Left lung (tissue), 10 donors: ENCODE data around the gene NUTF2. TPM values are rescaled to one million over a fixed set of nuclear protein-coding genes. Genes with fewer than 3 reads are reported as not detected.
A peak's percentile ranks its signal among the peaks of the same experiment; 100 is the strongest.

Experiments used
- ATAC-seq: fragments of 200-7000 bp; cut with Tn5 transposase; one replicate; pipeline ENCODE4 v1.9.1; 2020; ENCODE audit warnings: moderate library complexity
- DNase-seq, 4 donors: peaks; one replicate each; pipeline ENCODE4 v3.0.0-alpha.2; 2013 to 2020
- H3K27ac ChIP-seq, 2 donors: fragments of 200-600 bp; sonication (generic) in 1 of 2; one replicate each; pipeline versions ENCODE4 v1.5.0 to v1.8.0; 2020 to 2021
- H3K27me3 ChIP-seq, 2 donors: fragments of 200-600 bp; sonication (generic) in 1 of 2; one replicate each; pipeline versions ENCODE4 v1.5.0 to v1.8.0; 2020 to 2021
- H3K36me3 ChIP-seq, 2 donors: fragments of 200-600 bp; sonication (generic) in 1 of 2; one replicate each; pipeline versions ENCODE4 v1.5.0 to v1.8.0; 2020 to 2021
- H3K4me1 ChIP-seq, 2 donors: fragments of 200-600 bp; one replicate each; pipeline ENCODE4 v1.8.0; 2021
- H3K4me3 ChIP-seq, 2 donors: fragments of 200-600 bp; sonication (generic) in 1 of 2; one replicate each; pipeline versions ENCODE4 v1.5.0 to v1.8.0; 2020 to 2021; ENCODE audit warnings: mild to moderate bottlenecking in 1 of 2
- H3K9me3 ChIP-seq, 2 donors: fragments of 200-600 bp; sonication (generic) in 1 of 2; one replicate each; pipeline versions ENCODE4 v1.5.0 to v1.8.0; 2020 to 2021
- CTCF ChIP-seq, 2 donors: fragments of 200-600 bp; sonication (generic) in 1 of 2; IDR thresholded peaks; one replicate each; pipeline versions ENCODE4 v1.5.0 to v1.8.0; 2021; ENCODE audit warnings: antibody characterized with exemption in 2 of 2
- intact Hi-C, 2 donors: fragments of 100-400 bp; cut with DNase I; formaldehyde crosslinking; loops; one replicate each; pipeline versions ENCODE4 v1.11.2 to v1.14.2; 2022
- polyA plus RNA-seq, 6 donors: library from polyadenylated mRNA; unstranded; fragments of 120-200 nt; gene quantifications; one replicate each; pipeline ENCODE4 v1.2.1, GENCODE V29; 2013; ENCODE audit not compliant: insufficient read length in 6 of 6
- total RNA-seq, 2 donors: library from RNA; stranded (reverse); fragmentation: NEBNext Ultra II Directional; extraction: Animal tissue kit (Norgen Biotek cat#: 25700); gene quantifications; one replicate each; pipeline ENCODE4 v1.2.1, GENCODE V29; 2021
- donor health status: DM: no; HTN: yes; CAD: no.
- donor health status: DM: no; HTN: no; CAD: no.

Gene NUTF2
- total and polyA plus RNA-seq, 8 donors: 91.5 to 123 (median 112) TPM

GRCh38 chr16:67885976-67886375 is 39.2 kb downstream of the NUTF2 start:
- H3K27me3 ChIP-seq: no peaks in the 10 kb centered on the region
- H3K27ac ChIP-seq: no peak overlapping the region
- no peaks in the 10 kb centered on the region for H3K9me3 ChIP-seq
- no peak overlapping the region for H3K4me3 ChIP-seq
- no peak for ATAC-seq
- intact Hi-C loops: no loop called here
- no peak for DNase-seq
- TF ChIP-seq CTCF (IDR thresholded peaks at IDR 0.05): no peak
- H3K4me1 ChIP-seq: peaks cover 0 to 12% of the 10 kb centered on the region in 2 donors
- peaks cover 0 to 61% of the 10 kb centered on the region in 2 donors for H3K36me3 ChIP-seq

- Histone ChIP-seq H3K9me3 (no peaks in the 10 kb centered on the region), H3K27me3 (no peaks in the 10 kb centered on the region), H3K36me3 (peaks cover 0 to 57% of the 10 kb centered on the region in 2 donors), H3K27ac (no peak overlapping the region), H3K4me3 (no peak overlapping the region), H3K4me1 (peaks cover 0 to 12% of the 10 kb centered on the region in 2 donors)
- intact Hi-C loops: no loop called here
- ATAC-seq: peak; percentile 73
- peak in 3 of 4 donors; percentile 17 to 78 (median 73) for DNase-seq
- no peak for TF ChIP-seq CTCF (IDR thresholded peaks at IDR 0.05)
These were observed 39.7 kb downstream of the NUTF2 start for GRCh38 chr16:67886387-67886786.

GRCh38 chr16:67888331-67888730 is 41.6 kb downstream of the NUTF2 start:
- no peak overlapping the region for H3K4me3 ChIP-seq
- TF ChIP-seq CTCF (IDR thresholded peaks at IDR 0.05): no peak
- H3K27ac ChIP-seq: no peak overlapping the region
- peaks cover 0 to 38% of the 10 kb centered on the region in 2 donors for H3K36me3 ChIP-seq
- intact Hi-C loops: no loop called here
- H3K27me3 ChIP-seq: no peaks in the 10 kb centered on the region
- no peaks in the 10 kb centered on the region for H3K9me3 ChIP-seq
- peaks cover 0 to 19% of the 10 kb centered on the region in 2 donors for H3K4me1 ChIP-seq
- no peak for ATAC-seq
- no peak for DNase-seq

GRCh38 chr16:67892375-67892774 is 45.6 kb downstream of the NUTF2 start:
- Histone ChIP-seq H3K36me3 (no peaks in the 10 kb centered on the region), H3K4me3 (peak overlapping the region; percentile 81 to 90), H3K4me1 (peaks cover 6 to 47% of the 10 kb centered on the region in 2 donors), H3K27me3 (no peaks in the 10 kb centered on the region), H3K9me3 (no peaks in the 10 kb centered on the region), H3K27ac (peak overlapping the region in 1 of 2 donors; percentile 94)
- ATAC-seq (no peak), DNase-seq (no peak)
- no peak for TF ChIP-seq CTCF (IDR thresholded peaks at IDR 0.05)
- intact Hi-C loops: no loop called here

DNA sequence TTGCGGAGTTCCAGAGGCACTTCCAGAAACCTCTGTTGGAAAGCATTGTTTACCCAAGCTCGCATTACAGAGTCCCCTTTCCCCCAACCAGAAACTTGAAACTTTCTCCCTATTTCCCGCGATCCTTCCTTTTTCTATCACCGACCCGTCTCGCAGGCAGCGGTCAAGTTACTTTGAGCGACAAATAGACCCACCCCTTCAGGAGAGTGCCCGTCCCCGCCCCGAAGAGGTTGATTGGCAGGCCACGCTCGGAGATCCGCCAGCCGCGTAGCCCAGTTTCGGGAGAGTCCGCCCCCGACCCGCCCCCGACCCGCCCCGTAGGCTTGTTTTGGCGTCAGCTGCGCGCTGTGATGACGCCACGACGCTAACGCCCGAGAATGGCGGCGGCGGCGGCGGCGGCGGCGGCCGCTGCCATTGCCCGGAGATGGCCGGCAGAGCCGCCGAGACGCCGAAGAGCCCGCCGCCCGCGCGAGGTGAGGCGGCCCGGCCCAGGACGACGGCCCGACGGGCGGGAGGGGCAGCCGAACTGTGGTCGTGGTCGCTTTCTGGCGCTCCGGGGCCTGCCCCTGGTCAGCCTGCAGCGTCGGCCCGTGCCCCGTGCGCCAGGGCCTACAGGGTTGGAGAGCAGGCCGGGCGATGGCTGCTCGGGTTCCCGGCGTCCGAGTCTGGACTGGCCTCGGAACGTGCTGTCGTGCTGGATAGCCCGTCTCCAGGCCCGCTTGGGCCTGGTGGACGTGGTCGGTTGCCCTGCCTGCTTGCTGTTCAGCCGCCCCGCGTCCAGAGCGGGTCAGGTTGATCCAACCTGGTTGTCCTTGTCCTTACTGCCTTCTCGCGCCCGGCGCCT is 46.4 kb downstream of the NUTF2 start, which contains the start of gene PSKH1:
TSS of gene PSKH1 (plus strand) at position 356 of the 844 bp plus-strand sequence. CDS start 15,496 bp downstream, outside the sequence.
- H3K27me3 ChIP-seq: no peaks in the 10 kb centered on the region
- intact Hi-C loops: no loop called here
- peaks cover 6 to 49% of the 10 kb centered on the region in 2 donors for H3K4me1 ChIP-seq
- peak; percentile 92 to 99 (median 98) for DNase-seq
- no peaks in the 10 kb centered on the region for H3K9me3 ChIP-seq
- ATAC-seq: peak; percentile 98
- H3K27ac ChIP-seq: peak within 1 kb of the TSS; percentile 90 to 94
- TF ChIP-seq CTCF (IDR thresholded peaks at IDR 0.05): no peak
- no peaks in the 10 kb centered on the region for H3K36me3 ChIP-seq
- H3K4me3 ChIP-seq: peak within 1 kb of the TSS; percentile 81 to 90
